GM19468 (cell line): Measurements from ENCODE around the gene MASTL.

ENCODE experiments used
- ATAC-seq: cut with Tn5 transposase; IDR thresholded peaks from one replicate; pipeline ENCODE4 v1.9.1; 2021; ENCODE audit warnings: mild to moderate bottlenecking, moderate library complexity, moderate number of reproducible peaks; ENCODE audit not compliant: unreplicated experiment; ENCODE audit errors: extremely low read depth

The MASTL gene

DNA sequence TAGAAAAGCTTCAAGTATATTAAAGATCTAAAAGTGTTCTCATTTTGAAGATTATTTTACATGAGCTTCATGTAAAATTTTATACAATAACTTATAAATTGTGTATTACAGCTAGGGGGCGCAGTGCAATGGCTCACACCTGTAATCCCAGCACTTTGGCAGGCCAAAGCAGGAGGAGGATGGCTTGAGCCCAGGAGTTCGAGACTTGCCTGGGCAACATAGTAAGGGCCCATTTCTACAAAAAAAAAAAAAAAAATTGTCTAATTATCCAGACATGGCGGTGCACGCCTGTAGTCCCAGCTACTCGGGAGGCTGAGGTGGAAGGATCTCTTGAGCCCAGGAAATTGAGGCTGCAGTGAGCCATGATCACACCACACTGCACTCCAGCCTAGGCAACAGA lies 68.8 kb downstream of the MASTL start:
- ATAC-seq, result no peak

DNA sequence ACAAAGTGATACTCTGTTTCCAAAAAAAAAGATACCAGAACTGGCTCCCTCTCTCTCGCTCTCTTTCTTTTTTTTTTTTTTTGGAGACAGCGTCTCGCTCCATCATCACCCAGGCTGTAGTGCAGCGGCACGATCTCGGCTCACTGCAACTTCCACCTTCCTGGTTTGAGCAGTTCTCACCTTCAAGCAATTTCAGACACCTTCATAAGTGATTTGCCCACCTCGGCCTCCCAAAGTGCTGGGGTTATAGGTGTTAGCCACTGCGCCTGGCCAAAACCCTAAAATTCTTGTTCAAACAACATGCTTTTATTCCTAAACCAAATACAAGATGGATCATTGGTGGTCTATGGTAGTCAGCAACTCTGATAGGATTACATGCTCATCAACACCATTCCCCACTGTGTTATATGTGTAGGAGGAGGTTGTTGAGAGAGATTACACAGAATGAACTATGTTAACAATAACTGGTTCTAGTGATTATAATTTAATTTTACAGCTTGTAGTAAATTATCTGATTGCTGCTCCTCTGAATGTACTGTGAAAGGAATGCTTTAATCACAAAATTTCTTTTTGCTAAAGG lies 69.9 kb downstream of the MASTL start:
- no peak for ATAC-seq

DNA sequence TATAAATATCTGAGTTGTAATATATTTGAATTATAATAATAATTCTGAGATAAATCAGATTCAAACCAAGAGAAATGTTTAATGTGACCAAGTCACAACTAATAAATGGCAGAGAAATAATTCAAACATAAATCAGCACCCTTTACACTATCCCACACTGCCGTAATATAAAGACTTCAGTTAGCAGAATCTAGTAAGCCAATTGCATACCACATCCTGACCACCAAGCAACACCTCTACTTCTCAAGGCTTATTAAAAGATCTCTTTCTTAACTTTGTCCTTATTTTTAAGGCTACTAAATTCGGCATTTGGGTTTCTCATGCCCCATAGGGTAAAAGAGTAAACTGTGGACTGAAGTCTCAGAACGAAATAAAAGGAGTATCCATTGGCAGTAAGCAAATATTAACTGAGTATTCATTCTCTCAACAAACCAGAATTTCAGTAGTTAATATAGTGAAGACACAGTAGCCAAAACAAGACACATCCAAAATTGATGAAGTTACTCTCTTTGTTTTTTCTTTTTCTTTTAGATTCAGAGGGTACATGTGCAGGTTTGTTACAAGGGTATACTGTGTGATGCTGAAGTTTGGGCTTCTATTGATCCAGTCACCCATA lies 70.6 kb downstream of the MASTL start:
- no peak for ATAC-seq

DNA sequence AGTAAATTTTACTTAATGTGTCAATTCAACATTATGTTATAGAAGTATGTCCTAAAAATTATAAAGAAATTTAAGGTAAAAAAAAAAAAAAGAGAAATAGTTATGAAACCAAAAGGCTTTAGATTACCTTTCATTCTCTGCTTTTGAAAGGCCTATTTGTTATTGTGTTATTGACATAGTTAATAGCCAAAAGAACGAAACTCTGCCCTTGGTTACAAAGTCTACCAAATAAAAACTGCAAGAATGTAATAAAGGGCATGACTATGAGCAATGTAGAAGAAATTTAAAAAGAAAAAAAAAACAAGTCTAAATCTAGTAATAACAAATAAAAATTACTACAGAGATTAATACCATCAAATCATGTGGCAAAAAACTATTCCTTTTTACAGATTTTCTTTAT lies 74.9 kb downstream of the MASTL start:
- ATAC-seq, result no peak

DNA sequence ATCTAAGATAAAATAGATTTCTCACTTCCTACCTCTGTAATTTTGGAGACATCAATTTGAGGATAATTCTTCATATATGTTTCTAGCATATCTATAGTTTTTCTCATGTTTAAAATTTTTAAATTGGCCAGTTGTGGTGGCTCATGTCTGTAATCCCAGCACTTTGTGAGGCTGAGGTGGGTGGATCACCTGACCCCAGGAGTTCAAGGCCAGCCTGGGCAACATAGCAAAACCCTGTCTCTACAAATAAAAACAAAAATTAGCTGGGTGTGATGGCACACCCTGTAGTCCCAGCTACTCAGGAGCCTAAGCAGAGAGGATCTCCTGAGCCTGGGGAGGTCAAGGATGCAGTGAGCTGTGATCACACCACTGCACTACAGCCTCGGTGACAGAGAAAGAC lies 80.6 kb downstream of the MASTL start:
- ATAC-seq, result no peak
